IMR-90 (cell line): ENCODE results near the gene GPC6. TPM values are rescaled to one million over a fixed set of nuclear protein-coding genes. Genes with fewer than 3 reads are reported as not detected.

Source experiments
- ATAC-seq: fragments of 200-7000 bp; cut with Tn5 transposase; 2 replicates; pipeline ENCODE4 v1.9.1; 2020; ENCODE audit warnings: low read depth, mild to moderate bottlenecking, moderate library complexity
- BruUV-seq: library from RNA; stranded (reverse); fragments of 400-500 nt; replicated peaks from 2 replicates; lab custom pipeline; 2021; lab: Mats Ljungman, UMichigan
- CTCF ChIA-PET: fragments of 300-600 bp; formaldehyde crosslinking; extraction: SDS; loops from one replicate; lab custom pipeline; 2021; ENCODE audit warnings: antibody characterized with exemption; lab: Yijun Ruan, JAX
- POLR2A ChIA-PET: fragments of 300-600 bp; sonication (Branson Sonifier 250); formaldehyde crosslinking; loops from one replicate; lab custom pipeline; 2022; ENCODE audit warnings: antibody characterized with exemption; ENCODE audit not compliant: unreplicated experiment; lab: Charles Lee
- DNase-seq: peaks from one replicate; pipeline ENCODE4 v3.0.0; 2013
- H2AFZ ChIP-seq: replicated peaks from 2 replicates; pipeline ENCODE3; 2013; ENCODE audit warnings: low read length, mild to moderate bottlenecking; ENCODE audit not compliant: poor library complexity
- H2AK5ac ChIP-seq: 2 replicates; pipeline ENCODE4 v1.6.1; 2013; ENCODE audit warnings: low read depth, low read length, inconsistent platforms
- H2AK9ac ChIP-seq: replicated peaks from 2 replicates; pipeline ENCODE3; 2013; ENCODE audit warnings: mild to moderate bottlenecking, low read depth, low read length, moderate library complexity; ENCODE audit not compliant: poor library complexity
- H2BK120ac ChIP-seq: 2 replicates; pipeline ENCODE4 v1.6.1; 2013; ENCODE audit warnings: low read depth, low read length, inconsistent platforms
- H2BK15ac ChIP-seq: 3 replicates; pipeline ENCODE4 v1.6.1; 2013; ENCODE audit warnings: low read depth, low read length, inconsistent platforms
- H2BK20ac ChIP-seq: 2 replicates; pipeline ENCODE4 v1.6.1; 2013; ENCODE audit warnings: low read depth, mild to moderate bottlenecking, inconsistent platforms, low read length, moderate library complexity
- H2BK5ac ChIP-seq: 2 replicates; pipeline ENCODE4 v1.6.1; 2013; ENCODE audit warnings: mild to moderate bottlenecking, low read depth, low read length, inconsistent platforms; ENCODE audit not compliant: poor library complexity, severe bottlenecking
- H3K14ac ChIP-seq: replicated peaks from 2 replicates; pipeline ENCODE4 v1.6.1; 2013; ENCODE audit warnings: low read depth, low read length, inconsistent platforms
- H3K18ac ChIP-seq: 2 replicates; pipeline ENCODE4 v1.6.1; 2013; ENCODE audit warnings: low read depth, low read length, control low read depth
- H3K23ac ChIP-seq: 2 replicates; pipeline ENCODE4 v1.6.1; 2013; ENCODE audit warnings: low read depth, low read length, inconsistent platforms
- H3K27ac ChIP-seq: 2 replicates; pipeline ENCODE4 v1.5.1; 2013; ENCODE audit warnings: mild to moderate bottlenecking, control low read depth, low read length; ENCODE audit not compliant: insufficient read depth
- H3K27me3 ChIP-seq: 2 replicates; pipeline ENCODE4 v1.6.1; 2013; ENCODE audit warnings: low read length; ENCODE audit not compliant: control insufficient read depth, insufficient read depth
- H3K36me3 ChIP-seq: 2 replicates; pipeline ENCODE4 v1.6.1; 2013; ENCODE audit warnings: low read length, mixed read lengths; ENCODE audit not compliant: control insufficient read depth, insufficient read depth
- H3K4ac ChIP-seq: 2 replicates; pipeline ENCODE4 v1.6.1; 2013; ENCODE audit warnings: low read depth, low read length, inconsistent platforms
- H3K4me1 ChIP-seq: 2 replicates; pipeline ENCODE4 v1.6.1; 2013; ENCODE audit warnings: low read length, mixed read lengths; ENCODE audit not compliant: control insufficient read depth, insufficient read depth
- H3K4me2 ChIP-seq: 2 replicates; pipeline ENCODE4 v1.6.1; 2013; ENCODE audit warnings: low read depth, mild to moderate bottlenecking, control low read depth, low read length, moderate library complexity
- H3K4me3 ChIP-seq: 2 replicates; pipeline ENCODE4 v1.5.1; 2013; ENCODE audit warnings: low read depth, mild to moderate bottlenecking, control low read depth, low read length, moderate library complexity; ENCODE audit not compliant: insufficient read depth
- H3K56ac ChIP-seq: 2 replicates; pipeline ENCODE4 v1.6.1; 2013; ENCODE audit warnings: low read length, inconsistent platforms; ENCODE audit not compliant: insufficient read depth; ENCODE audit errors: extremely low read depth
- H3K79me1 ChIP-seq, 2 experiments: 2 replicates each; pipeline ENCODE4 v1.6.1; 2013; ENCODE audit warnings: low read length in 2 of 2, inconsistent platforms in 1 of 2, low read depth in 1 of 2
- H3K9ac ChIP-seq: 2 replicates; pipeline ENCODE4 v1.6.1; 2013; ENCODE audit warnings: low read depth, low read length, control low read depth
- H3K9me1 ChIP-seq: 2 replicates; pipeline ENCODE4 v1.6.1; 2013; ENCODE audit warnings: low read length, inconsistent platforms; ENCODE audit not compliant: insufficient read depth
- H3K9me3 ChIP-seq: 2 replicates; pipeline ENCODE4 v1.6.1; 2013; ENCODE audit warnings: low read length; ENCODE audit not compliant: control insufficient read depth, insufficient read depth
- H4K20me1 ChIP-seq: 2 replicates; pipeline ENCODE4 v1.6.1; 2013; ENCODE audit warnings: low read length, inconsistent platforms; ENCODE audit not compliant: insufficient read depth
- H4K5ac ChIP-seq: 2 replicates; pipeline ENCODE4 v1.6.1; 2013; ENCODE audit warnings: mild to moderate bottlenecking, low read depth, low read length, control low read depth
- H4K8ac ChIP-seq, 2 experiments: 2 replicates each; pipeline ENCODE4 v1.6.1; 2013; ENCODE audit warnings: low read depth in 2 of 2, low read length in 2 of 2, control low read depth in 1 of 2, inconsistent platforms in 1 of 2
- H4K91ac ChIP-seq: 2 replicates; pipeline ENCODE4 v1.6.1; 2013; ENCODE audit warnings: low read depth, low read length, inconsistent platforms; ENCODE audit not compliant: insufficient read depth
- MAFK ChIP-seq: IDR thresholded peaks from 2 replicates; pipeline ENCODE4 v1.6.1; 2012; ENCODE audit warnings: low read depth, low read length, improper control_type of control experiment
- RAD21 ChIP-seq: IDR thresholded peaks from 2 replicates; pipeline ENCODE4 v1.6.1; 2012; ENCODE audit warnings: low read length, improper control_type of control experiment
- SMC3 ChIP-seq: fragments of 150-350 bp; IDR thresholded peaks from 2 replicates; pipeline ENCODE4 v1.6.1; 2016; ENCODE audit warnings: low read depth, mild to moderate bottlenecking, antibody characterized with exemption, low read length, moderate library complexity
- WGBS, 2 experiments: methylation state at CpG; one replicate each; pipeline versions ENCODE4 v1.1.5 to v1.1.7; 2013; ENCODE audit warnings: missing lambda C conversion rate in 2 of 2; ENCODE audit not compliant: insufficient read length in 1 of 2; ENCODE audit errors: extremely low coverage in 2 of 2; 5-methylcytosine and 5-hydroxymethylcytosine counted together
- dilution Hi-C: fragments of 300-500 bp; cut with HindIII; formaldehyde crosslinking; loops from one replicate; pipeline ENCODE4 v1.14.3; 2018; ENCODE audit warnings: low sequenced_read_pairs; ENCODE audit not compliant: unreplicated experiment
- in situ Hi-C: fragments of 300-500 bp; cut with MboI; formaldehyde crosslinking; loops from 3 replicates; pipeline ENCODE4 v1.14.3; 2019; ENCODE audit warnings: low sequenced_read_pairs, inconsistent platforms, mixed read lengths
- intact Hi-C: fragments of 100-400 bp; cut with micrococcal nuclease; formaldehyde crosslinking; loops from 2 replicates; pipeline ENCODE4 v1.10.0; 2022
- polyA plus RNA-seq, 3 experiments: library from polyadenylated mRNA; depleted of rRNA; stranded (reverse); fragments of >200 nt; gene quantifications; 2 replicates each; pipeline ENCODE4 v1.2.3, GENCODE V29; 2012; ENCODE audit warnings: low replicate concordance in 1 of 3
- total RNA-seq: library from RNA; depleted of rRNA; stranded (reverse); fragments of >200 nt; gene quantifications from 2 replicates; pipeline ENCODE4 v1.2.3, GENCODE V29; 2012

The GPC6 gene
- total and polyA plus RNA-seq, 2 of the 4 experiments (the other 2 are of a cell fraction): 14.9 to 39.4 TPM

GRCh38 chr13:93286047-93286446 lies 59.4 kb downstream of the GPC6 start:
- no peaks in the 10 kb centered on the region for H3K4me1 ChIP-seq
- CTCF ChIA-PET: no interaction called here
- no peak overlapping the region for H2AK9ac ChIP-seq
- H2BK15ac ChIP-seq: no peak overlapping the region
- no peak overlapping the region for H3K9ac ChIP-seq
- no peak overlapping the region for H3K27ac ChIP-seq
- H2AK5ac ChIP-seq: no peak overlapping the region
- no peaks in the 10 kb centered on the region for H3K27me3 ChIP-seq
- in situ Hi-C loops (no loop called here), intact Hi-C loops (no loop called here), dilution Hi-C loops (no loop called here)
- H3K23ac ChIP-seq: no peak overlapping the region
- no peak overlapping the region for H3K14ac ChIP-seq
- no peaks in the 10 kb centered on the region for H3K9me1 ChIP-seq
- no peak overlapping the region for H3K4ac ChIP-seq
- no peak for ATAC-seq
- H4K5ac ChIP-seq: no peak overlapping the region
- TF ChIP-seq SMC3 (no peak), MAFK (no peak), RAD21 (no peak)
- POLR2A ChIA-PET: no interaction called here
- H3K9me3 ChIP-seq: no peaks in the 10 kb centered on the region
- no peak overlapping the region for H2BK5ac ChIP-seq
- no peak overlapping the region for H3K56ac ChIP-seq
- no peak overlapping the region for H4K8ac ChIP-seq
- no peak overlapping the region for H4K91ac ChIP-seq
- no peak overlapping the region for H3K4me2 ChIP-seq
- no peak overlapping the region for H2BK120ac ChIP-seq
- DNase-seq: no peak
- no TSS peak for BruUV-seq
- H4K20me1 ChIP-seq: no peaks in the 10 kb centered on the region
- no peak overlapping the region for H3K18ac ChIP-seq
- no peak overlapping the region for H2BK20ac ChIP-seq
- no peak overlapping the region for H2AFZ ChIP-seq
- no peak overlapping the region for H3K4me3 ChIP-seq
- WGBS, 2 experiments: 100% methylated on average over 1 of the region's 4 CpGs; no CpG with 5 or more reads in 1 of the 2 experiments
- no peaks in the 10 kb centered on the region for H3K36me3 ChIP-seq
- peaks cover 0 to 5% of the 10 kb centered on the region in 2 experiments; a peak in 2 of 4 replicates for H3K79me1 ChIP-seq
